Measurements from ENCODE around the gene AHCYL1. TPM values are rescaled to one million over a fixed set of nuclear protein-coding genes. Genes with fewer than 3 reads are reported as not detected.

The AHCYL1 gene
- total and polyA plus RNA-seq, 2 donors from 2014 or later, result 103 to 125 TPM

DNA sequence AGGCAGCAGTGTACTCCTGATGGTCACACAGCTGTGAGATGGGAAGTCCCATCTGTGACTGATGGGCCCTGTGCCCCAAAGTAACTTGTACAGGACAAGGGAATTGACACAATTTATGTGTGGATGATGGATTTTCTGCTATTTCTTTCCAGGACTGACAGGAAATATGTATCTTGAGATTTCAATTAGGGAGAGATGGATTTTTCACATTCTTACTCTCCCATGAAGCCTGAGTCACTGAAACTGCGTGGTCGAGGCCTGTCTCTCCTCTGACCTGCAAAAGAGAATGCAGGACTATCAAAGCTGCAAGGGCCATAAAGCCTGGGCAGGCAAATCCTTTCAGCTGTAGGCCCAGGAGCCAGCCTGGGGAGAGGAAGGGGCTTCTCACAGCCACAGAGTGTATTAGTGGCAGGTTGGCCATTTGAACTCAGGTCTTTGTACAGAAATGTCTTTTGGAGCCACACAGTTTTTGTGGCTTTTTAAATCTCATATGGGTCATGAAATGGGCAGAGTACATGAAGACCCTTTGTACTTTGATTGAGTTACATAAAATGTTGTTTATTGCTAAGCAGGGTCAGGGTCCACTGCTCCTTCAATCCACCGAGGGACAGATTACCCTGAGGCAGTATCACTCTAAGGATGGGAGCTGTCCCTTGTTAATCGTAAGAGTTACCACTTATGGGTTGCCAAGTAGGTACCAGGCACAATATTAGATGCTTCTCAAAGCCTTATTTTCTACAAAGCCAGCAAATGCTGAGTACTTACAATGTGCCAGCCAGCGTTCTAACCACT, 71.1 kb downstream of the AHCYL1 start:
- Histone ChIP-seq H3K9ac (ENCODE audit: low read length in 3 of 3) (no peak overlapping the region), H3K4me3 (ENCODE audit: low read length in 3 of 3) (no peak overlapping the region), H3K4me1 (ENCODE audit: control insufficient read depth in 2 of 3, insufficient read depth in 2 of 3, low read depth in 1 of 3, low read length in 3 of 3) (peaks cover 0 to 7% (median 0%) of the 10 kb centered on the region in 3 donors), H3K9me3 (ENCODE audit: control insufficient read depth in 2 of 3, insufficient read depth in 1 of 3, low read length in 3 of 3) (no peaks in the 10 kb centered on the region), H3K36me3 (ENCODE audit: control insufficient read depth in 2 of 3, insufficient read depth in 3 of 3, low read length in 3 of 3) (peaks cover 14 to 57% (median 44%) of the 10 kb centered on the region in 3 donors), H3K27ac (ENCODE audit: low read depth in 2 of 2, low read length in 2 of 2) (no peak overlapping the region), H3K27me3 (ENCODE audit: control insufficient read depth, insufficient read depth, low read length) (no peaks in the 10 kb centered on the region)
- TF ChIP-seq, protein P1, sequence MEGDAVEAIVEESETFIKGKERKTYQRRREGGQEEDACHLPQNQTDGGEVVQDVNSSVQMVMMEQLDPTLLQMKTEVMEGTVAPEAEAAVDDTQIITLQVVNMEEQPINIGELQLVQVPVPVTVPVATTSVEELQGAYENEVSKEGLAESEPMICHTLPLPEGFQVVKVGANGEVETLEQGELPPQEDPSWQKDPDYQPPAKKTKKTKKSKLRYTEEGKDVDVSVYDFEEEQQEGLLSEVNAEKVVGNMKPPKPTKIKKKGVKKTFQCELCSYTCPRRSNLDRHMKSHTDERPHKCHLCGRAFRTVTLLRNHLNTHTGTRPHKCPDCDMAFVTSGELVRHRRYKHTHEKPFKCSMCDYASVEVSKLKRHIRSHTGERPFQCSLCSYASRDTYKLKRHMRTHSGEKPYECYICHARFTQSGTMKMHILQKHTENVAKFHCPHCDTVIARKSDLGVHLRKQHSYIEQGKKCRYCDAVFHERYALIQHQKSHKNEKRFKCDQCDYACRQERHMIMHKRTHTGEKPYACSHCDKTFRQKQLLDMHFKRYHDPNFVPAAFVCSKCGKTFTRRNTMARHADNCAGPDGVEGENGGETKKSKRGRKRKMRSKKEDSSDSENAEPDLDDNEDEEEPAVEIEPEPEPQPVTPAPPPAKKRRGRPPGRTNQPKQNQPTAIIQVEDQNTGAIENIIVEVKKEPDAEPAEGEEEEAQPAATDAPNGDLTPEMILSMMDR (IDR thresholded peaks at IDR 0.05; ENCODE audit: borderline replicate concordance, extremely low read depth, insufficient read depth), result no peak
- no peak for FAIRE-seq
- intact Hi-C loops (cut with DNase I), result loop anchor here (10.0 kb wide), 1 partner anchor 49 kb away; no protein-coding TSS in a partner anchor
- DNase-seq, result no peak

DNA sequence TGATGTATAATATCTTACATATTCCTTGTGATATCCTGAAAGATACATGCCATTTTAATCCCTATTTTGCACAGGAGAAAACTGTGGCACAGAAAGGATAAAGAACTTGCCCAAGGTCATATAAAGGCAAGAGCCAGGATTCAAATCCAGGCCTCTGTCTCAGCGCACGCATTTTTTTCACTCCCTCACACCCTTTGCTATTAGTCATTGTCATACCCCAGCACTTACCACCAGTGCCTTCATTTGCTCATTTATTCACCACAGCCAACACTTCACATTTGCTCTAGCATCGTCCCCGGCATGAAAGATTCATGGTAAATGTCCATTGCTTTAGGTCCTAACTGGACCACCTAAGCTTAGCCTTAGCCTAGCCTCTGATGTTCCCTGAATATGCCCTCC, 71.7 kb downstream of the AHCYL1 start:
- H3K9ac ChIP-seq (ENCODE audit: low read length in 3 of 3), result no peak overlapping the region
- TF ChIP-seq, protein P1 (IDR thresholded peaks at IDR 0.05; ENCODE audit: borderline replicate concordance, extremely low read depth, insufficient read depth), result no peak
- FAIRE-seq, result no peak

DNA sequence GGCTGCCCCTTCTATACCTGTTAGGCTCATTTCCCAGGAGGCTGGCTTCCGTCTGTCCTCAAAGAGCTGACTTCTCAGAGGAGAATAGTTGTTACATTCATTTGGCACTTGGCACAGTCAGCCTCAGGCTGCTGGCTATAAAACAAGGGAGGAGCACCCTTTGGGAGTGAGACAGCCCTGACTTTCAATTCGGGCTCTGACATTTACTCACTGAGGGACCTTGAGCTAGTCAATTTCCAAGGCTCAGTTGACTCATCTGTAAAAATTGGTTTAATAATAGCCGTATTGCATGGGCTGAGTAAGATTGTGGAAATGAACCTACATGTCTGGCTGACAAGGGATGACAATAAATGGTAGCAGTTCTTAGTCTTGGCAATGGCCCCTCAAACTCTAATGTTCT, 72.2 kb downstream of the AHCYL1 start:
- Histone ChIP-seq H3K4me3 (ENCODE audit: low read length in 3 of 3) (no peak overlapping the region), H3K27ac (ENCODE audit: low read depth in 2 of 2, low read length in 2 of 2) (no peak overlapping the region), H3K36me3 (ENCODE audit: control insufficient read depth in 2 of 3, insufficient read depth in 3 of 3, low read length in 3 of 3) (peaks cover 14 to 46% (median 42%) of the 10 kb centered on the region in 3 donors), H3K9me3 (ENCODE audit: control insufficient read depth in 2 of 3, insufficient read depth in 1 of 3, low read length in 3 of 3) (no peaks in the 10 kb centered on the region), H3K27me3 (ENCODE audit: control insufficient read depth, insufficient read depth, low read length) (no peaks in the 10 kb centered on the region), H3K9ac (ENCODE audit: low read length in 3 of 3) (no peak overlapping the region), H3K4me1 (ENCODE audit: control insufficient read depth in 2 of 3, insufficient read depth in 2 of 3, low read depth in 1 of 3, low read length in 3 of 3) (peaks cover 0 to 7% (median 0%) of the 10 kb centered on the region in 3 donors)
- TF ChIP-seq, protein P1 (IDR thresholded peaks at IDR 0.05; ENCODE audit: borderline replicate concordance, extremely low read depth, insufficient read depth), result no peak
- intact Hi-C loops (cut with DNase I), result loop anchor here (10.0 kb wide), 1 partner anchor 48 kb away; no protein-coding TSS in a partner anchor
- DNase-seq (no peak), FAIRE-seq (no peak)

More for the DNA sequence above, 71.7 kb downstream of the AHCYL1 start:
- Histone ChIP-seq H3K4me1 (ENCODE audit: control insufficient read depth in 2 of 3, insufficient read depth in 2 of 3, low read depth in 1 of 3, low read length in 3 of 3) (peaks cover 0 to 7% (median 0%) of the 10 kb centered on the region in 3 donors), H3K4me3 (ENCODE audit: low read length in 3 of 3) (no peak overlapping the region), H3K27ac (ENCODE audit: low read depth in 2 of 2, low read length in 2 of 2) (no peak overlapping the region), H3K36me3 (ENCODE audit: control insufficient read depth in 2 of 3, insufficient read depth in 3 of 3, low read length in 3 of 3) (peaks cover 14 to 51% (median 44%) of the 10 kb centered on the region in 3 donors), H3K9me3 (ENCODE audit: control insufficient read depth in 2 of 3, insufficient read depth in 1 of 3, low read length in 3 of 3) (no peaks in the 10 kb centered on the region), H3K27me3 (ENCODE audit: control insufficient read depth, insufficient read depth, low read length) (no peaks in the 10 kb centered on the region)
- DNase-seq, result no peak
- intact Hi-C loops (cut with DNase I), result loop anchor here (10.0 kb wide), 1 partner anchor 49 kb away; no protein-coding TSS in a partner anchor

Measured in kidney (tissue), 14 donors.